HG03558 (cell line): ENCODE results near the gene MISFA.
"Not testable (repeated sequence)": the region's sequence is repeated elsewhere in the genome, so short reads cannot be mapped to it uniquely, and the experiment has no call there.

Experiments
- ATAC-seq: cut with Tn5 transposase; IDR thresholded peaks from one replicate; pipeline ENCODE4 v1.9.1; 2021; ENCODE audit warnings: moderate number of reproducible peaks; ENCODE audit not compliant: unreplicated experiment; ENCODE audit errors: extremely low read depth

The MISFA gene

DNA sequence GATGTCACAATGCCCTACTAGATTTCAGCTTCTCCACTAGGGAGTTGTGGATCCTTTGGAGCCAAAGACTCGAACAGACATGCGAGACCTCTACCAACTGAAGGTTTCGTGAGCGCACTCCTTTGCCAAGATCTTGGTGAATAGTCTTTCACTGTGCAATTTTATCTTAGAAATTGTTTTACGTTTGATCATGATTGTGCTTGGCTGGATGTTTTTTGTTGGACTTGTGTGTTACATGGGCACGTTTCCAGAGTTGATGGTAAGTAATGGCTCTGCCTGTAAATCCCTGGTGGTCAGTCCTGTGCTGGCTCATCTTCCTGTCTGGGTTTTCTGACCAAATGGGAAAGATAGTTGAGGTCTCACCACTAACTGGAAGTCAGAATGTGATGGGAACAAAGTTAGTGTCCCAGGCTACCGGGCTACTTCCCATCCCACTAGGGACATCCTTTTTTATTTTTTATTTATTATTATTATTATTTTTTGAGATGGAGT, at the start of gene MISFA:
Gene MISFA (plus strand): TSS at position 51 of the 492 bp plus-strand sequence. CDS start 140 bp downstream, at position 191.
- ATAC-seq = no peak

- ATAC-seq = no peak
These were observed 36.4 kb upstream of the MISFA start for GRCh38 chr11:18563090-18563730.

DNA sequence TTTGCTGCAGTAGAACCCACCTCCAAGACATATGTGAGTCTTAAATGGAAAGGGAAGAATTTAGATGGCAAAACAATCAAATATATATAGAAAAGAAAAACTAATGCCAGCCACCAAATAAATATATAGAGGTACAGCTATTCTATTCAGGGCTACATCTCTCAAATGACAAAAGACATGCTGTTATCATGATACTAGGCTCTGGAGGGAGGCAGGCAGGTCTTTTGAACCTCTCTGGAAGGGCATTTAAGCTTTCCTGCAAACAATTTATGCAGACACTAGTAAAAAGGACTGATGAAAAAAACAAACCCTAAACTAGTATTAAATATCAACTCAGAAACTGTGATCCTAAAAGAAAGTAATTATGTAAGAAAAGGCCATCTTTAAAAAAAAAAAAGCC, 35.4 kb upstream of the MISFA start:
- ATAC-seq = no peak

DNA sequence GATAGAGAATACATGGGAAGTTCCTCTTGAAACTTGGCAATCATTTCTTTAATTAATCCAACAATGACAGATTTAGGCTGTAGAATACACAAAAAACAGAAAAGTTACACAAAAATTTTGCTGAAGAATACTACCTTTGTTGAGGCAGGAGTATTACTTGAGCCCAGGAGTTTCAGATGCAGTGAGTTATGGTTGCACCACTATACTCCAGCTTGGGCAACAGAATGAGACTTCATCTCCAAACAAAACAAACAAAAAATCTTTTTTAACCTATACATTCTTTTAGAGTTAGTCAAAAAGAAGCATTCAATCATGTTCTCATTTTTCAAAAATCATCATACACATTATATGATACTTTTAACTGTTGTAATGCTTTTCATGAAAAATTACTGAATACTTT, 33.2 kb upstream of the MISFA start:
- ATAC-seq = no peak

GRCh38 chr11:18567081-18567480, 32.5 kb upstream of the MISFA start:
- ATAC-seq = no peak

DNA sequence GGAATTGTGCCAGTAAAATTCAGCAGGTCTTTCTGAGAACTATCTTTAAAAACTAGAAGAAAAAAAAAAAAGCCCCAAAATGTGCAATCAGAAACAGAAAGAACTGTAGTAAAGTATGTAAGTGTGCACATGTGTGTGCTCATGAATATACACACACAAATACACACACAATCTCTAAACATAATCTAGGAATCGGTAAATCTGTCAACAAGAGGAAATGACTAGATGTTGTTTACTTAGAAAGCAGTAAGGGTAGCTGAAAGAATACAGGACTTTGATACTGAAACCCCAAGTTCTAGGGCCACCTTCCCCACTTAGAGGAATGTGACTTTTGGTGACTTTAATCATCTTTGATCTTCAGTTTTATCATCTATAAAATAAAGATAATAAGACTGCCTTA, 24.2 kb upstream of the MISFA start:
- no peak for ATAC-seq

DNA sequence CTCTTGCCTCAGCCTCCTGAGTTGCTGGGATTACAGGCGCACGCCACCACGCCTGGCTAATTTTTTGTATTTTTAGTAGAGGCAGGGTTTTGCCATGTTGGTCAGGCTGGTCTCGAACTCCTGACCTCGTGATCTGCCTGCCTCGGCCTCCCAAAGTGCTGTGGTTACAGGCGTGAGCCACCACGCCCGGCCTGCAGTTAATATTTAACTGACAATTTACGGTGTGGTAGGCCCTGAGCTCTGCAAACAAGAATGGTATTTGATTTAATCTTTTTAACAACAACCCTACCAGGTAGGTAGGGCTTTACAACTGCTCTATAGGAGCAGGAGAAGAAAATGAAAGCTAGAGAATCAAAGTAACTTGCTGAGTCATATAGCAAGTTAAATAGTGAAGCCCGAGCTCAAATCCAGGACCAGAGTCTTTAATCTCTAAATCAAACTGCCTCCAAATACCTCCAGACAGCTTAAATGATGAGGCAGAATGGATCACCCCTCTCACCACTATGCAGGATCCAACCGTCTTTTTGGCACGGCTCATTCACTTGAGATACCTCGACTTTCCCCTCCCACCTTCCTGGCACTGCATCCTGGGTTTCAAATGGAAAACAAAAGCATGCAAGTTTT, 20.5 kb upstream of the MISFA start:
- ATAC-seq = no peak

- no peak for ATAC-seq
These were observed 19.3 kb upstream of the MISFA start for GRCh38 chr11:18580113-18580766.

GRCh38 chr11:18581825-18582224, 17.8 kb upstream of the MISFA start:
- no peak for ATAC-seq

DNA sequence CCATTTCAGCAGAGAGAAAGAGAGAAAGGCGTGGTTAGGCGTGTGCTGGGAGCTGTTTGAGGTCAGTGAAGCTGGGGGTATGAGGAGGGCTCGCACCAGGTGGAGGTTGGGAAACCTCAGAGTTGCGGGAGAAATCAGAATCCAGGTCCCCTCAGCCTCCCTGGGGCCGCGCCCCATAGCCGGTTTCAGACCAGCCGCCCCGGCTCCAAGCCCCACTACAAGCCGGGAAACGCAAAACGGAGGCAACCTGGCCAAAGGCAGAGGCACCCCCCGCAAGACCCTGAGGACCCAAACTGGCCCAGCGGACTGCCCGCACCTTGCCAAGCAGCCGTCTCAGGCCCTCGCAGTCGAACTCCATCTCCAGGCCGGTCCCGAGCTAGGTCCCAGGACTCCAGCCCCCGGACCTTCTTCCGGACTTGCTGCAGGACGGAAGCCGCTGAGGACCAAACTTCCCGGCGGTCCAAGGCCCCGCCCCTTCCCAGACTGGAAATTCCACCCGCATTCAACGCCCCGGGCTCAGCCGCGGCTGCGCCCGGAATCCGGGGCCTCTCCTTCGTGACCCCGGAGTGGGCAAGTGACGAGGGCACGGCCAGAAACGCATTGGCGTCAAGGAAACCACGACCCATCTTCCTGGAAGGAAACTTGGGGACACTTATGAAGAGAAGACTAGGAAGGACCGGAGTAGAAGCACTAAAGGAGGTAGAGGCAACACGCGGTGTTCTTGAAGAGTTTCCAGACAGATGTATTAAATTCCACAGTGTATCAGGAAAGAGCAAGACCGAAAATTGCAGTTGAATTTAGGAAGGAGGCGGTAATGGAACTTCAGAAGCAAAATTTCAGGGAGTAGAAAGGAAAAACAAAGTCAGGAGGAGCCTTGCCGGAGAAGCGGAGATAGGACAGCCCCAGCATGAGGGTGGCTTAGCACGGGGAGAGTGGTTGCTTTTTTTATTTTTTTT, 11.0 kb upstream of the MISFA start, which contains the start of gene UEVLD:
Gene UEVLD (minus strand): TSS at position 438 of the 956 bp plus-strand sequence. CDS start 80 bp downstream, at position 358.
- no peak for ATAC-seq

DNA sequence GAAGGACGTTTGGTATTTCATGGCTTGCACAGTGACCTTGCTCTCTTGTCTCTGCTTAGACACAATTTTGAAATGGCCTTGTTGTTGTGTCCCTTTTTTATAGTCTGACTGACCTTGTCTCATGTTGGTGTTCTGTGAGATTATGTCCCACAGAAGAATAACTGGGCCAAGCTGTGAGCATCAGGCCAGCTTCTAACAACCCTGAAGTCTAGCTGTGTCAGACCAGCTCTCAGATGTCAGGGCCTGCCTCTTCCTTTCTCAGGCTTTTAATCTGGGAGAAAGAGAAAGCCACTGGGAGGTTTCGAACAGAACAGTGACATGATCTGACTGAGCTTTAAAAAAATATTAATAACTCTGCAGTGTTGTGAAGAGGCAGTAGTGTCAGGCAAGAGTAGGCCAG, 9.0 kb upstream of the MISFA start:
- ATAC-seq = no peak

GRCh38 chr11:18594088-18594487, 5.5 kb upstream of the MISFA start:
- not testable (repeated sequence) for ATAC-seq

GRCh38 chr11:18594999-18595749, 4.4 kb upstream of the MISFA start:
- ATAC-seq = no peak

DNA sequence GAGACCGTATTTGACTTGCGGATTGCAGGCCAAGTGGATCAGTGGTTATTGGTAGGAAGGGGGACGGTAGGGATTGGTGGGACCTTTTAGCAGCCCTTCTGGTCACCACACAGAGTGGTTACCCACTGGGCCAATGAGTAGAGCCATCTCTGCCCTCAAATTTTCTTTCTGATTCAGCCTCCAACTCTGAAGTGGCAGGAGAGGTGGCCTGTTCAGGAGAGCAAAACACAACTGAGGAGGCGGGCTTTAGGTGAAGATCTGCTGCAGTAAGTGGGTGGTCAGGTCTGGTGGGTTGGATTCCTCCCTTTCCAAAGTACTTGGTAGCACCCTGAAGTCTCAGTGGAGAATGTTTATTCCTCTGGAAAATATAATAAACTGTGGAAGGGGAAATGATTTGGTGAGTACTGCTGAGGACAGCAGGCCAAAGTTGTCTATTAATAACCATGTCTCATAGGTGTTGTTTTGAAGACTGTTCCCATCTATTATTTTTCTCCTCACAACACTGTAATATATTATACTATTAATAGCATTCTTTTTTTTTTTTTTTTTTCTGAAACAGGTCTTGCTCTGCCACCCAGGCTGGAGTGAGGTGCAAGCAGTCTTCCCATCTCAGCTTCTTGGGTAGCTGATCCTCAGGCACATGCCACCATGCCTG, 1.5 kb downstream of the MISFA start:
- no peak for ATAC-seq

GRCh38 chr11:18608376-18608775, 8.8 kb downstream of the MISFA start:
- ATAC-seq = no peak

GRCh38 chr11:18611196-18611595, 11.6 kb downstream of the MISFA start:
- ATAC-seq = no peak

DNA sequence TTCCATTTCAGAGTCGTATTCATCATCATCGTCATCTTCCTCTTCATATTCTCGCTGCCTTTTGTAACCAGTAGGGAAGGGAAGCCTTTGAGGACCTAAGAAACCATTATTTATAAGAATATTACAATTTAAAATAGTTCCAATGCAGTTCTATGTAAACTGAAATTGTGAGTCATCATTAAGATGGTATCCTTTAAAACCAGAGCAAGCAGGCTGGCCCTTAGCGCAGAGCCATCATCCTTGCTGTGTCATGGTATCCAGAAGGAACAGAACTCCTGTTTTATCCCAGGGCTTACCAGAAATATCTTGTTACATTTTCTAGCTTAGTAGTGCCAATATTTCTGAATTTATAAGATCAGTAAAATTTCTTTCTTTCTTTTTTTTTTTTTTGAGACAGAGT, 12.8 kb downstream of the MISFA start:
- ATAC-seq = no peak

DNA sequence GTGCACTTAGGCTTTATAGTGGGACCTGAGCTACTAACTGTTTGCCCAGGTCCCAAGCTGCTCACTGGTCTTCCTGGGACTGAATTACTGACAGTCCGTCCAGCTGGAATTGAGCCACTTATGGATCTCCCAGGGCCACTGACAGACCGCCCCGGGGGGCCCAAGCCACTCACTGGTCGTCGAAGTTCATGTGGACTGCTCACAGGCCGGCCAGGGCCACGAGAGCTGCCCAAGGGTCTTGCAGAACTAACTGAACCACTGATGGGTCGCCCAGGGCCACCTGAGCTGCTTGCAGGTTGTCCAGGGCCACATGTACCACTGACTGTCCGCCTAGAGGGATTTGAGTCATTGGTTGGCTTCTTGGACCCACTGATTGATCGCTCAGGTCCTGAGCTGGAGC, 15.1 kb downstream of the MISFA start:
- ATAC-seq = no peak
